Testis (tissue), 3 donors: Measurements from ENCODE around the gene AIRE. TPM values are rescaled to one million over a fixed set of nuclear protein-coding genes. Genes with fewer than 3 reads are reported as not detected.

Experiments used
- DNase-seq: peaks from one replicate; pipeline ENCODE4 v3.0.0-alpha.2; 2019
- H3K27ac ChIP-seq, 2 donors: fragments of 200-600 bp; sonication (generic); one replicate each; pipeline ENCODE4 v1.5.1; 2019
- H3K27me3 ChIP-seq: fragments of 200-600 bp; sonication (generic); one replicate; pipeline ENCODE4 v1.5.1; 2019
- H3K36me3 ChIP-seq: fragments of 200-600 bp; sonication (generic); one replicate; pipeline ENCODE4 v1.5.1; 2017; ENCODE audit warnings: low read depth; ENCODE audit errors: missing control alignments
- H3K4me1 ChIP-seq: fragments of 200-600 bp; sonication (generic); one replicate; pipeline ENCODE4 v1.5.1; 2019
- H3K4me3 ChIP-seq, 2 donors: fragments of 200-600 bp; sonication (generic); one replicate each; pipeline ENCODE4 v1.5.1; 2017 to 2019
- H3K9me3 ChIP-seq: fragments of 200-600 bp; sonication (generic); one replicate; pipeline ENCODE4 v1.5.1; 2017
- POLR2A ChIP-seq: fragments of 450-650 bp; IDR thresholded peaks from one replicate; pipeline ENCODE4 v1.6.1; 2017; ENCODE audit warnings: antibody characterized with exemption, mild to moderate bottlenecking, moderate library complexity
- WGBS, 2 donors: methylation state at CpG; one replicate each; pipeline ENCODE4 v1.1.5; 2018; 5-methylcytosine and 5-hydroxymethylcytosine counted together
- intact Hi-C: fragments of 100-400 bp; cut with DNase I; formaldehyde crosslinking; loops from one replicate; pipeline ENCODE4 v1.15.1; 2023; ENCODE audit warnings: low total_unique reads
- polyA plus RNA-seq: library from polyadenylated mRNA; stranded (reverse); fragments of 350-450 nt; fragmentation: Illumina TruSeq; extraction: RNeasy Lipid Tissue Mini Kit (QIAGEN cat#74804); gene quantifications from one replicate; pipeline ENCODE4 v1.2.3, GENCODE V29; 2014; ENCODE audit warnings: low read depth, low replicate concordance; ENCODE audit not compliant: insufficient read depth
- total RNA-seq, 2 donors: library from RNA; depleted of rRNA; stranded (reverse); fragments of >200 nt; gene quantifications; one replicate each; pipeline ENCODE4 v1.2.3, GENCODE V29; 2016
- TF ChIP-seq, protein P1 (sequence below), 3 experiments: fragments of 450-650 bp in 2 of 3; fragments of 200-600 bp in 1 of 3; sonication (generic) in 1 of 3; IDR thresholded peaks; one replicate each; pipeline ENCODE4 v1.5.1; 2016 to 2019; ENCODE audit warnings: antibody characterized with exemption in 3 of 3, mild to moderate bottlenecking in 2 of 3, moderate library complexity in 1 of 3

The AIRE gene
- total and polyA plus RNA-seq, 3 donors from 2014 or later, result 0.16 to 0.68 (median 0.55) TPM

DNA sequence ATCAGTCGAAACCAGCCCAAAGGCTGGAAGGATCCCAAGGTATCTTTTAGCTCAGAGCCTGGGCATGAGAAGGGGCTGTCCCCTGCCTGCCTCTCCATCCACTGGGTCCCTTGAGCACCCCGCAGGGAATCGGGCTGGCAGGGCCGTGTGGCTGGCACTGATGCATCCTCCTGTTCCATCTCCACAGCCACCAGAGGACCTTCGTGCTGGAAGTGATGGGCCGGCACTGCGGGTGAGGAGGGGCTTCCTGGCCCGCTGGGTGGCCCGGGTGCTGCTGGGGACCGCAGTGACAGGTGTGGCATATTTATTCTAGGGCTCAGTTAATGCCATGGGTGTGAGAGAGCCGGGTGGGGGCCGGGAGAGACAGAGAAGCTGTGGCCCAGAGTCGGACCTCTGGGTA lies 27.8 kb downstream of the AIRE start:
- no peaks in the 10 kb centered on the region for H3K36me3 ChIP-seq
- no peaks in the 10 kb centered on the region for H3K27me3 ChIP-seq
- no peaks in the 10 kb centered on the region for H3K9me3 ChIP-seq
- 75 to 90% methylated on average over 6 to 13 of the region's 13 CpGs for whole genome bisulfite sequencing, 2 donors
- intact Hi-C loops, result no loop called here
- peaks cover 13% of the 10 kb centered on the region for H3K4me1 ChIP-seq
- H3K27ac ChIP-seq, result no peak overlapping the region
- DNase-seq, result no peak
- TF ChIP-seq, protein P1, sequence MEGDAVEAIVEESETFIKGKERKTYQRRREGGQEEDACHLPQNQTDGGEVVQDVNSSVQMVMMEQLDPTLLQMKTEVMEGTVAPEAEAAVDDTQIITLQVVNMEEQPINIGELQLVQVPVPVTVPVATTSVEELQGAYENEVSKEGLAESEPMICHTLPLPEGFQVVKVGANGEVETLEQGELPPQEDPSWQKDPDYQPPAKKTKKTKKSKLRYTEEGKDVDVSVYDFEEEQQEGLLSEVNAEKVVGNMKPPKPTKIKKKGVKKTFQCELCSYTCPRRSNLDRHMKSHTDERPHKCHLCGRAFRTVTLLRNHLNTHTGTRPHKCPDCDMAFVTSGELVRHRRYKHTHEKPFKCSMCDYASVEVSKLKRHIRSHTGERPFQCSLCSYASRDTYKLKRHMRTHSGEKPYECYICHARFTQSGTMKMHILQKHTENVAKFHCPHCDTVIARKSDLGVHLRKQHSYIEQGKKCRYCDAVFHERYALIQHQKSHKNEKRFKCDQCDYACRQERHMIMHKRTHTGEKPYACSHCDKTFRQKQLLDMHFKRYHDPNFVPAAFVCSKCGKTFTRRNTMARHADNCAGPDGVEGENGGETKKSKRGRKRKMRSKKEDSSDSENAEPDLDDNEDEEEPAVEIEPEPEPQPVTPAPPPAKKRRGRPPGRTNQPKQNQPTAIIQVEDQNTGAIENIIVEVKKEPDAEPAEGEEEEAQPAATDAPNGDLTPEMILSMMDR (IDR thresholded peaks at IDR 0.05), result no peak
- TF ChIP-seq POLR2A, result no peak
- no peak overlapping the region for H3K4me3 ChIP-seq

DNA sequence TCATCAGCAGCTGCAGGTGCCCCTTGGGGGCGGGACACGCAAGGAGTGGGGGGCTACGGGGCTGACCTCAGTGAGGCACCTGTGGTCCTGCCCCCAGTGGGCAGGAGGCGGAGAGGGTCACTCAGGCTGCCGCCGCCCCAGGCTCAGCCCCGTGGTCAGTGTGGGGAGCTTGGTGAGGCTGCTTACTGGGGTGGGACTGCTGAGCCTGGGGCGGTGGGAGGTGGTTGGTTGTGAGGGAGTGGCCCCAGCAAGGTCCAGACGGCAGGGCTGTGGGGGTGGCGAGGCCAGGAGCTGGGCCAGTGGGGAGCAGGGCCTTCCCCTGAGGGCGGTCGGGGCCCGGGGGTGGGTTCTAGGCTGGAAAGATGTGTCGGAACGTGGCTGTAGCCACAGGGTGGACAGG lies 28.5 kb downstream of the AIRE start:
- H3K4me1 ChIP-seq, result peaks cover 7% of the 10 kb centered on the region
- no peak overlapping the region for H3K4me3 ChIP-seq
- H3K27ac ChIP-seq, result no peak overlapping the region
- DNase-seq, result no peak
- no peaks in the 10 kb centered on the region for H3K36me3 ChIP-seq
- intact Hi-C loops, result no loop called here
- H3K27me3 ChIP-seq, result no peaks in the 10 kb centered on the region
- H3K9me3 ChIP-seq, result no peaks in the 10 kb centered on the region
- TF ChIP-seq, protein P1 (IDR thresholded peaks at IDR 0.05), result no peak
- no peak for TF ChIP-seq POLR2A
- 90 to 95% methylated on average over 8 to 14 of the region's 15 CpGs for WGBS, 2 donors

DNA sequence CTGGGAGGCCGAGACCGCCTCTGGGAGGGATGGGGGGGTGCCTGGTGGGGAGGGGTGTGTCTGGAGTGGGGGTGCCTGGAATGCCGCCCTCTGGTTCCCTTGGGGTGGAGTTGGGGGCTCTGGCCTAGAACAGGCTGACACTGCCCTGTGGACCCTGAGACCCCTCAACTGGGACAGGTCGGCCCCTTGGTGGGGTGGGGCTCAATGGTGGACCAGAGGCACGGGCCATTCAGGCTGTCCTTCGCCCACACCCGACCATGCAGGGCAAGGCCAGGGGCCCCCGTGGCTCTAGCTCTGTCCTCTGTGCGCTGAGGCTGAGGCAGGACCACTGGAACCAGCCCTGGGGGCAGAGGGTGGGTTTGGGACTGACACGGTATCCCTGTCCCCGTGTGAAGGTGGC lies 28.9 kb downstream of the AIRE start:
- Histone ChIP-seq H3K36me3 (no peaks in the 10 kb centered on the region), H3K4me1 (peaks cover 3% of the 10 kb centered on the region), H3K27ac (no peak overlapping the region), H3K4me3 (no peak overlapping the region), H3K9me3 (no peaks in the 10 kb centered on the region), H3K27me3 (no peaks in the 10 kb centered on the region)
- TF ChIP-seq, protein P1 (IDR thresholded peaks at IDR 0.05), result no peak
- TF ChIP-seq POLR2A, result no peak
- 70 to 97% methylated on average over 5 to 11 of the region's 11 CpGs for WGBS, 2 donors
- intact Hi-C loops, result no loop called here
- DNase-seq, result no peak

DNA sequence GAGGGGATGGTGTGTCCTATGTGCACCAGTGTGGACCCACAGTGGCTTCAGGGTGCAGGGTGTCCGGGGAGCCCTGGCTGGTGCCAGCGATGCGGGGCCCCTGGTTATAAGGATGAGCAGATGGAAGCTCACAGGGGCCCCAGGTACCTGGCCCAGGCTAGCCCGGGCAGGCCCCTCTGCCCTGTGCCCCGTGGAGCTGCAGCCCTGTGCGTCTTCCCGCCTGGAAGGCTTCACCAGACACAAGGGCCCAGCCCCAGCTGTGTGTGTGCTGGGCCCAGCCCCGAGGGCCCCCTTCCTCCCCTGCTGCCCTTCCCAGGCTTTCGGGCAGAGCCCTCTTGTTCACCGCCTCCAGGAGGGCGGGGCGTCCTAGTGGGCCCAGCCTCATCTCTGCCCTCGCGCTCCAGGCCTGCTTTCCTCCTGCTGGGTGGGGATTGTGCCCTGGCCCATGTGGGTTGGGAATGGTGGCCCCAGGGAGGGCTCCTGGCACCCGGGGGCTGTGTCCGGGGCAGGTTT lies 30.1 kb downstream of the AIRE start:
- H3K4me3 ChIP-seq, result no peak overlapping the region
- no peaks in the 10 kb centered on the region for H3K27me3 ChIP-seq
- H3K9me3 ChIP-seq, result no peaks in the 10 kb centered on the region
- intact Hi-C loops, result no loop called here
- H3K36me3 ChIP-seq, result no peaks in the 10 kb centered on the region
- 90 to 100% methylated on average over 4 to 14 of the region's 16 CpGs for WGBS, 2 donors
- TF ChIP-seq, protein P1 (IDR thresholded peaks at IDR 0.05), result no peak
- no peak for TF ChIP-seq POLR2A
- no peaks in the 10 kb centered on the region for H3K4me1 ChIP-seq
- DNase-seq, result no peak
- no peak overlapping the region for H3K27ac ChIP-seq

DNA sequence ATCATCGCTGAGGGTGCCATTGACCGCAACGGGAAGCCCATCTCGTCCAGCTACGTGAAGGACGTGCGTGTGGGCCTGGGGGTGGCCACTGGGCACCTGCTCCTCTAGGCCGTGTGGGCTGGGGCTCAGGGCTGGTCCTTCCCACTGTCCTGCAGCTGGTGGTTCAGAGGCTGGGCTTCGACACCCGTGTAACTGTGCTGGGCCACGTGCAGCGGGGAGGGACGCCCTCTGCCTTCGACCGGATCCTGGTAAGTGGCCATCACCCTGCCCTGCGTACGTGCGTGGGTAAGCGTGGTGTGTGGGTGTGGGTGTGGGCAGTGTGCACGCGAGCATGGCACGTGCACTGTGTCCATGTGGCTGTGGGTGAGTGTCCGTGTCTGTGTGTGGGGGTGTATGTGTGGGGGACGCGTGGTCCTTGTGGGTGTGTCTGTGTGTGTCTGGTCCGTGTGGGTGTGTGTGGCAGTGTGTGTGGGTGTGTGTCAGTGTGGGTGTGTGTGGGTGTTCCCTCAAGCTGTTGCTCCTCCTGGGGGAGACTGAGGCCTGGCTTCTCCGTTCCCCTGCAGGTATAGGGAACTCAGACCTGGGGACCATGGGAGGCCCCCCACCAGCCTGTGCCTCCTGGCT lies 30.7 kb downstream of the AIRE start:
- no peaks in the 10 kb centered on the region for H3K36me3 ChIP-seq
- H3K27me3 ChIP-seq, result no peaks in the 10 kb centered on the region

More for the DNA sequence above, 30.7 kb downstream of the AIRE start:
- WGBS, 2 donors, result 92 to 93% methylated on average over 24 to 25 of the region's 27 CpGs
- Histone ChIP-seq H3K4me1 (no peaks in the 10 kb centered on the region), H3K27ac (no peak overlapping the region), H3K9me3 (no peaks in the 10 kb centered on the region), H3K4me3 (no peak overlapping the region)
- no peak for DNase-seq
- TF ChIP-seq, protein P1 (IDR thresholded peaks at IDR 0.05), result no peak
- TF ChIP-seq POLR2A, result no peak
- intact Hi-C loops, result no loop called here
